Gastroesophageal sphincter (tissue), 3 donors: ENCODE measurements around the gene WDR47.

Source experiments
- EP300 ChIP-seq: sonication (generic); formaldehyde crosslinking; IDR thresholded peaks from one replicate; pipeline ENCODE4 v1.6.1; 2017; ENCODE audit warnings: antibody characterized with exemption, mild to moderate bottlenecking
- POLR2A ChIP-seq, 2 donors: fragments of 450-650 bp; IDR thresholded peaks; one replicate each; pipeline ENCODE4 v1.6.1; 2017; ENCODE audit warnings: antibody characterized with exemption in 2 of 2, mild to moderate bottlenecking in 2 of 2, moderate library complexity in 1 of 2
- POLR2AphosphoS5 ChIP-seq: sonication (generic); formaldehyde crosslinking; IDR thresholded peaks from one replicate; pipeline ENCODE4 v1.6.1; 2017; ENCODE audit warnings: antibody characterized with exemption
- TF ChIP-seq, protein P1 (sequence below), 4 experiments: fragments of 200-600 bp in 2 of 4; fragments of 450-650 bp in 2 of 4; sonication (generic) in 1 of 4; IDR thresholded peaks; one replicate each; pipeline ENCODE4 v1.5.1; 2017 to 2019; ENCODE audit warnings: antibody characterized with exemption in 4 of 4, mild to moderate bottlenecking in 2 of 4, moderate library complexity in 2 of 4

DNA sequence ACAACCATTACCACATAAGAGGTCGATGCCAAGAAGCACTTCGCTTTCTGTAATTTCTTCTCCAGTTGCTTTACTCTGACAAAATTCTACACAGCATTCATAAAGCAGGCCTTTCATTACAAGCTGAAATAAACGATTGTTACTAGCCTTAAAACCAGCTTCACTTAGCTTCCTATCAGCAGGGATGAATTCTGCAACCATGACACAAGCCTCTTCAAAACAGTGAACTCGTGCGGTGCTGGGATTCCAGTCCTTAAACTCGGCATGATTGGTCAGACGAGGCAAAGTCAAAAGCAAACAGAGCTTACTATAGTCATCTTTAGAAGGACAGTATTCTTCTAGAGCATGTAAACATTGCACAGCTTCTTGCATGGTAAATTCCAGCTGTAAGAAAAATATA, 30.6 kb downstream of the WDR47 start:
- TF ChIP-seq, protein P1, sequence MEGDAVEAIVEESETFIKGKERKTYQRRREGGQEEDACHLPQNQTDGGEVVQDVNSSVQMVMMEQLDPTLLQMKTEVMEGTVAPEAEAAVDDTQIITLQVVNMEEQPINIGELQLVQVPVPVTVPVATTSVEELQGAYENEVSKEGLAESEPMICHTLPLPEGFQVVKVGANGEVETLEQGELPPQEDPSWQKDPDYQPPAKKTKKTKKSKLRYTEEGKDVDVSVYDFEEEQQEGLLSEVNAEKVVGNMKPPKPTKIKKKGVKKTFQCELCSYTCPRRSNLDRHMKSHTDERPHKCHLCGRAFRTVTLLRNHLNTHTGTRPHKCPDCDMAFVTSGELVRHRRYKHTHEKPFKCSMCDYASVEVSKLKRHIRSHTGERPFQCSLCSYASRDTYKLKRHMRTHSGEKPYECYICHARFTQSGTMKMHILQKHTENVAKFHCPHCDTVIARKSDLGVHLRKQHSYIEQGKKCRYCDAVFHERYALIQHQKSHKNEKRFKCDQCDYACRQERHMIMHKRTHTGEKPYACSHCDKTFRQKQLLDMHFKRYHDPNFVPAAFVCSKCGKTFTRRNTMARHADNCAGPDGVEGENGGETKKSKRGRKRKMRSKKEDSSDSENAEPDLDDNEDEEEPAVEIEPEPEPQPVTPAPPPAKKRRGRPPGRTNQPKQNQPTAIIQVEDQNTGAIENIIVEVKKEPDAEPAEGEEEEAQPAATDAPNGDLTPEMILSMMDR (IDR thresholded peaks at IDR 0.05) = no peak
- TF ChIP-seq EP300 (no peak), POLR2A (IDR thresholded peaks at IDR 0.05) (no peak), POLR2AphosphoS5 (no peak)
